ENCODE measurements around the gene NPAS3.

DNA sequence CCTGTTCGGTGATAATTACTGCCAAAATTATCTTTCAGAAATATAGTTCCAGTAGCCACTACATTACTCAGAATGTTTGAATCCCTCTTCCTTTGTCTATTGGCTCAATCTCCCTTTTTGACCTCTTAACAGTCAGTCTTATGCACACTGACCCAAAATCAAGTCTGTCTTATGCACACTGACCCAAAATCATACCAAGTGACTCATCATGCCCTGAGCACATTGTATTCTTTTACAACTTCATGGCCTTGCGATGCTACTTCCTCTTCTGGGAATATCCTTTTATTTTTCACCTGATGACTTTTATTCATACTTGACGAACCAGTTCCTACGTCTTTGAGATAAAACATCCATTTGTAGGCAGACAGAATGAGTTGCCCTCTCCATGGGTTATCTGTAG lies 182.3 kb downstream of the NPAS3 start:
- TF ChIP-seq ZNF749 (CRISPR knock-in tag; IDR thresholded peaks at IDR 0.05; ENCODE audit: borderline replicate concordance) (no peak), MYC (CRISPR knock-in tag; IDR thresholded peaks at IDR 0.05; ENCODE audit: borderline replicate concordance) (no peak), STAG1 (CRISPR knock-in tag; IDR thresholded peaks at IDR 0.05) (no peak), SMYD3 (CRISPR knock-in tag; IDR thresholded peaks at IDR 0.05) (no peak), FOXJ3 (CRISPR knock-in tag; IDR thresholded peaks at IDR 0.05; ENCODE audit: borderline replicate concordance) (no peak), ZNF747 (CRISPR knock-in tag; IDR thresholded peaks at IDR 0.05; ENCODE audit: borderline replicate concordance) (no peak), RARG (CRISPR knock-in tag; IDR thresholded peaks at IDR 0.05; ENCODE audit: low read depth) (no peak), BRCA1 (CRISPR knock-in tag; IDR thresholded peaks at IDR 0.05) (no peak), ZNF260 (CRISPR knock-in tag; IDR thresholded peaks at IDR 0.05; ENCODE audit: borderline replicate concordance, low read depth) (no peak)

Measured in HepG2 (cell line).